IMR-90 (cell line): ENCODE results near the gene LIPH.

Experiments used
- CTCF ChIP-seq: conservative IDR thresholded peaks from 2 replicates; pipeline ENCODE4 v1.5.1; 2012; ENCODE audit warnings: mild to moderate bottlenecking, low read depth, low read length, improper control_type of control experiment
- RAD21 ChIP-seq: IDR thresholded peaks from 2 replicates; pipeline ENCODE4 v1.6.1; 2012; ENCODE audit warnings: low read length, improper control_type of control experiment

GRCh38 chr3:185519021-185519420 lies 33.4 kb downstream of the LIPH start:
- TF ChIP-seq CTCF (no peak), RAD21 (no peak)
